Duodenal mucosa (tissue), 2 donors: ENCODE measurements around the gene TMEM255A.
A peak's percentile ranks its signal among the peaks of the same experiment; 100 is the strongest.

ENCODE experiments used
- H3K27ac ChIP-seq: one replicate; pipeline ENCODE4 v1.7.0; 2013; ENCODE audit warnings: low read depth, low read length
- H3K27me3 ChIP-seq, 2 donors: one replicate each; pipeline ENCODE4 v1.7.0; 2013; ENCODE audit warnings: low read length in 2 of 2, control low read depth in 1 of 2; ENCODE audit not compliant: insufficient read depth in 2 of 2, control insufficient read depth in 1 of 2
- H3K36me3 ChIP-seq, 2 donors: one replicate each; pipeline ENCODE4 v1.7.0; 2013; ENCODE audit warnings: low read length in 2 of 2, control low read depth in 1 of 2; ENCODE audit not compliant: insufficient read depth in 2 of 2, control insufficient read depth in 1 of 2
- H3K4me1 ChIP-seq, 2 donors: one replicate each; pipeline ENCODE4 v1.7.0; 2013; ENCODE audit warnings: low read length in 2 of 2, control low read depth in 1 of 2; ENCODE audit not compliant: insufficient read depth in 2 of 2, control insufficient read depth in 1 of 2
- H3K4me3 ChIP-seq, 2 donors: one replicate each; pipeline ENCODE4 v1.7.0; 2013; ENCODE audit warnings: low read length in 2 of 2, low read depth in 1 of 2
- H3K9ac ChIP-seq, 2 donors: one replicate each; pipeline ENCODE4 v1.7.0; 2013; ENCODE audit warnings: low read length in 2 of 2, low read depth in 1 of 2
- H3K9me3 ChIP-seq, 2 donors: one replicate each; pipeline ENCODE4 v1.7.0; 2013; ENCODE audit warnings: low read length in 2 of 2, control low read depth in 1 of 2; ENCODE audit not compliant: control insufficient read depth in 1 of 2

TMEM255A gene

DNA sequence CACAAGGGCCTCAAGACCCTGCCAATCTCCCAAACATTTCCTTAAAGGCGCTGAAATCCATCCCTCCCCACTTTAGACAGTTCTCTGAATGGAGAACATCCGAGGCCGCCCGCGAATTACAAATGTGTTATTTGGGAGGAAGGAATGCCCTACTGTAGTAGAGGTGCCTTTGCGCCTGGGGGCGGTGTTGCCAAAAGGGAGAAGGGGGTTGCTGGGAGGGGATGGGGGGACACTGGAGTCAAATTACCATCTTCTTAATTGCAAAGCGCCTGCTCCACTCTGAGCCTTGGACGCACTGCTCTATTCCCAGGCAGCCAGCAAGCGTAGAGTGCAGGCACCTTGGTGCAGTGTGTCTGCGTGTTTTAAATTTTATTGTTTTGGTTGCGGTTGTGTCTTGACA lies 2.7 kb downstream of the TMEM255A start:
- H3K27me3 ChIP-seq, result peaks cover 23 to 52% of the 10 kb centered on the region in 2 donors
- H3K4me1 ChIP-seq, result peaks cover 0 to 16% of the 10 kb centered on the region in 2 donors
- H3K27ac ChIP-seq, result no peak overlapping the region
- H3K36me3 ChIP-seq, result no peaks in the 10 kb centered on the region
- peak overlapping the region in 1 of 2 donors; percentile 40 for H3K4me3 ChIP-seq
- H3K9ac ChIP-seq, result no peak overlapping the region
- H3K9me3 ChIP-seq, result no peaks in the 10 kb centered on the region

DNA sequence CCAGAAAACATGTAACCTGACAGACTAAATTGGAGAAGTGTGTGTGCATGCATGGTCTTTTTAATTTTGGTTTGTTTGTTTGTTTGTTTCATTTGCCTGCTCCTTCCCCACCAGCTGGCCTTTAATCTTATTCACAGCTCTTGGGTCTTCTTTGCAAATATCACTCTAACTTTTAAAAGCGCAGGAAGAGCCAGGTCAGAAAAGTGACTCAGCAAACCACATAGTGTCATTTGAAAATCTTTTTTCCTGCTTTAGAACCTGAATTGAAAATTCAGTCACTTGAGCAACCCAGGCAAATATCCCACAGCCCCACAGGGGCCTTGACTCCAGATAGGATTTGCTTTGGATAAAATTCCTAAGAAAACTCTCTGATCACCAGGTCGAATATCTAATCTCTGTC lies 4.6 kb downstream of the TMEM255A start:
- Histone ChIP-seq H3K27me3 (peaks cover 18 to 42% of the 10 kb centered on the region in 2 donors), H3K27ac (no peak overlapping the region), H3K4me3 (no peak overlapping the region), H3K36me3 (no peaks in the 10 kb centered on the region), H3K4me1 (peaks cover 0 to 16% of the 10 kb centered on the region in 2 donors), H3K9me3 (no peaks in the 10 kb centered on the region), H3K9ac (no peak overlapping the region)

DNA sequence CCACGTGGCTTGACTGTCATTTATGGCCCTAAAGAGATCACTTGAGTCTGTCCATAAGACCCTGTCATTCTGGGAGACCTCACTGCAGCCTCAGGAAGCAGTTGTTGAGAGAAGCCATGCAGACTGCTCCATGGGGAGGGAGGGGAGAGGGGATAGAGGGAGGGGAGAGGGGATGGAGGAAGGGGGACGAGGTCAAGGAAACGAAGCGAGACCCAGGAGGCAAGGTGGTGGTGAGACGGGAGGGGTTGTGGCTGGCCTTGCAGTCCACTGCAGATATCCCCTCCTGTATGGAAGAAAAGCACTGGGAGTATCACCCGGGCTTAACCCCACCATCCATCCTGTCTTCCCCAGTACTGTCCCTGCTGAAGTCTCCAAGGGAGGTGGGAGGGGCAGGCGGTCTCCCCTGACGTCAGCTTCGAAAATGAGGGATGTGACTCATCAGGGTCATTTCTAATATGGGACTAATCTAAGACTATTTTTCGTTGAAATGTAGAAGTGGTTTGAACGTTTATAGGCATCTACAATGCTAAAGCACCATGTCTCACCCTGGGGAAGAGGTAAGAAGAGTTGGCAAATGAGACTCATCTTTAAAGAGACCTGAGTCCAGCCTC lies 5.6 kb downstream of the TMEM255A start:
- Histone ChIP-seq H3K36me3 (no peaks in the 10 kb centered on the region), H3K9ac (no peak overlapping the region), H3K4me1 (peaks cover 0 to 13% of the 10 kb centered on the region in 2 donors), H3K27ac (no peak overlapping the region), H3K4me3 (no peak overlapping the region), H3K9me3 (no peaks in the 10 kb centered on the region), H3K27me3 (peaks cover 14 to 32% of the 10 kb centered on the region in 2 donors)

DNA sequence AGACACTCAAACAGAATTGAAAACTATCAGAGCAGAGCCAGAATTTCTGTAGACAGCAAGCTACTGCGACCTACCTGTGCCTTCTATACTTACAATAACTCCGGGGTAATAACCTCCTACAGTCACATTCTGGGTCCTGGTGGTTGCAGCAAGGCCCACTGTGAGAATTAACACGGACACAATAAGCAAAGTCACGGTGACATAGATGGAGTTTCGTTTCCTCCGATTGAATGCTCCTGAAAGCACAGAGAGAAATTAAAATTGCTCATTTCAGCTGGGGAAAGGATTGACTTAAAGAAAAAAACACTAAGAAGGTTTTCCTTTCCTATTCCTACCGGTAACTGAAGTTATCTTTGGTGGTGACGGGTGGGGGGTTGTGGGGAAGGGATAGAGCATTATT lies 7.0 kb downstream of the TMEM255A start:
- Histone ChIP-seq H3K4me3 (no peak overlapping the region), H3K27me3 (peaks cover 12 to 20% of the 10 kb centered on the region in 2 donors), H3K9ac (no peak overlapping the region), H3K36me3 (no peaks in the 10 kb centered on the region), H3K4me1 (peaks cover 0 to 2% of the 10 kb centered on the region in 2 donors), H3K27ac (no peak overlapping the region), H3K9me3 (no peaks in the 10 kb centered on the region)

DNA sequence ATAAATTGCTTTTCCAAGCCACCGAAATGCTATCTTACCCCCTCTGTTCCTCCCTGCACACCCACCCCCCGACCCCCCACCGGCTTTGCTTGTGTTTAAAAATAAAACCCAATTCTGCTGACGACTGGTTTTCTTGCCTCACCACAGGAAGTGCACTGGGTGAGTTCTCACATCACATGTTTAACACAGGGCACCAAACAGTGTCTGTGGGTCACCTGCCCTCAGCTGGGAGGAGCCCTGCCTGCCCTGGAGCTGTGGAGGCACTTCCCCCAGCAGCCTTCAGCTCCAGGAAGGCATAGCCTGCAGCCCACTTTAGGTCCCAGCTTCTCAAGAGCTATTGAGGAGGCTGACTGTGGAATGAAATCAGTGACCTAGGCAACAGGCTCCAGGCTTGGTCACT lies 8.8 kb downstream of the TMEM255A start:
- Histone ChIP-seq H3K4me3 (no peak overlapping the region), H3K27me3 (peaks cover 0 to 2% of the 10 kb centered on the region in 2 donors), H3K36me3 (no peaks in the 10 kb centered on the region), H3K9ac (no peak overlapping the region), H3K4me1 (no peaks in the 10 kb centered on the region), H3K9me3 (no peaks in the 10 kb centered on the region), H3K27ac (no peak overlapping the region)

DNA sequence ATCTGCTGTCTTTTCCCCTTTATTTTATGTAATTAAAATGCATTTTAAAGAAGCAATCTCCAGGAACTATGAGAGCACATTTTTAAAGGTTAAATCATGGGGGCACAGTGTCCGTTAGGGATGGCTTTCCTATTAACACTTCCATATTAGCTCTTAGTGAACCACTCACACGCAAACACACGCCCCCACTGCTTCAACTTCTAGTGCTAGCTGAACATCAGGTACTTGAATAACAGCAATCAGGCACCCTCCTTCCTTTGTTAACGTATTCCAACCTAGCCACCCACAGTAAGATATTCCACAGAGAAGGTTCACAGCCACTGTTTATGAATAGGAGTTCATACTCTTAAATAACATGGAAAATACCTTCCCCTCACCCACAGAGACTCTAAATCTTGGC lies 9.3 kb downstream of the TMEM255A start:
- no peaks in the 10 kb centered on the region for H3K27me3 ChIP-seq
- H3K36me3 ChIP-seq, result no peaks in the 10 kb centered on the region
- H3K4me1 ChIP-seq, result no peaks in the 10 kb centered on the region
- H3K9ac ChIP-seq, result no peak overlapping the region
- H3K4me3 ChIP-seq, result no peak overlapping the region
- no peak overlapping the region for H3K27ac ChIP-seq
- no peaks in the 10 kb centered on the region for H3K9me3 ChIP-seq

DNA sequence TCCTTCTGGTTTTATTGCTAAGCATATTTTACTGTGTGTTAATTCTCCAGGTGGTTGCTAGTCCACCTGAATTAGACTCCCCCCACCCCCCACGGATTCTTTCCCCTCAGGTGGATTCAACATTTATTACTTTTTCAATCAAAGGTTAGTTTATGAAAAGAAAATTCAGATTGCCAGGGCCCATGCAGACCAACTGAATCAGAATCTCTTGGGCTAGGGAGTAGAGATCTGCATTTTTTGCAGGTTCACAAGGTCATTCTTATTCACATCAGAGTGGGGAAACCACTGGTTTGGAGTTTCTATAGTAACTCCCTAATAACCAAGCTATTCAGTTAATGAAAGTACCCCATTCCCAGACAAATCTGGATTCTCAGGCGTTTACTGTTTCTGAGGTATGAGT lies 9.8 kb downstream of the TMEM255A start:
- no peak overlapping the region for H3K27ac ChIP-seq
- no peaks in the 10 kb centered on the region for H3K36me3 ChIP-seq
- no peaks in the 10 kb centered on the region for H3K9me3 ChIP-seq
- no peak overlapping the region for H3K9ac ChIP-seq
- no peak overlapping the region for H3K4me3 ChIP-seq
- no peaks in the 10 kb centered on the region for H3K27me3 ChIP-seq
- H3K4me1 ChIP-seq, result no peaks in the 10 kb centered on the region

DNA sequence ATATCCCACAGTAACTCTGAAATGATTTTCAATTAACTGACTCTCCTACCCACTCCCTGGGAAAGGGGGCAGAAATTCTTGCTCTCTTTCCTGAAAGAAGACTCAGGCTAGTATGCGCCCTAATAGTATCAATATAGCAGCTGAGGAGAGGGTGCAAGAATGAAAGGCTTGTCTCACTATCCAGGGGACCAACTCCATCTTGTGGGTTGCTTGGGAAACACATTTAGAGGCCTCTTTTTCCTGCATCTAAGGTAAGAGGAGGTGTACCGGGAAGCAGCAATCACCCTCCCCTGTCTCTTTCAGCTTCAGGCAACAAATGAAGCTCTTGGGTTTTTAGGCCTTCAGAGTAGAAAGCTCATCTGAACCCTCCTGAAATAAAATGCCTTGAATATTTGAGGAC lies 11.3 kb downstream of the TMEM255A start:
- Histone ChIP-seq H3K9me3 (no peaks in the 10 kb centered on the region), H3K27me3 (no peaks in the 10 kb centered on the region), H3K27ac (no peak overlapping the region), H3K9ac (no peak overlapping the region), H3K36me3 (no peaks in the 10 kb centered on the region), H3K4me1 (no peaks in the 10 kb centered on the region), H3K4me3 (no peak overlapping the region)

DNA sequence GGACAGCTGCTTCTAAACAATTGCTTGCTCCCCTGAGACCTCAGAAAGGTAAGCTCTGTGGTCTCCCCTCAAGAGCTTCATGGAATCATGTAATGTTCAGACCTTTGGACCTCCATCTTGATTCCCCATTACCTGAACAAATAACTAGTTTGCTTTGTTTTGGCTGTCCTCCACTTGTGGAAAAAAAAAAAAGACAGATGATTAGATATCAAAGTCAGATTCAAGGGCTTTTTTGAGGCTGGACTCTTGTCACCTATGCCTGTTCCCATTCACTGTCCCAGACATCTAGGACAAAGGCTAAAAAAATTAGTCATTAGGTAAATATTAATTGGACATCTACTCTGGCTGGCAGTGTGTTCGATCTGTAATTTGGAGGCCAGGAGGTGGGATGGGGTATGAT lies 13.3 kb downstream of the TMEM255A start:
- Histone ChIP-seq H3K27me3 (no peaks in the 10 kb centered on the region), H3K9me3 (no peaks in the 10 kb centered on the region), H3K4me3 (no peak overlapping the region)

DNA sequence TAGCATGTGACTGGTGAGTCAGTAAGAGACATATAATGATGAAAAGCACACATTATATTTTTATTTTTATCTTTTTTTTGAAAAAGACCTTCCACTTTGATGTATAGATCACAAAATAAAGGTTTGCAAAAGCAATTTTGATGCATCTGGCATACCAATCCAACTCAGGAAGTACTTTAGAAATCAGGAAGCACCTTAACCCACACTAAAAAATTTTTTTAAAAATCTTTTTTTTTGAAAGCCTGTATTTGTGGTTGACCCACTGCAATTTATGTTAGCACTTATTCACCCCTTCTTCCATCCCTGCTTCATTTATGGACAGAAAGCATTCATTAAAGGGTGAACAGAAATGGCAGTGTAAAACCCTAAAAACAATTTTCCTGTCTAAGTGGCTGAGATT lies 16.6 kb downstream of the TMEM255A start:
- H3K27ac ChIP-seq, result no peak overlapping the region
- no peaks in the 10 kb centered on the region for H3K4me1 ChIP-seq
- H3K9ac ChIP-seq, result no peak overlapping the region
- H3K27me3 ChIP-seq, result no peaks in the 10 kb centered on the region
- H3K36me3 ChIP-seq, result no peaks in the 10 kb centered on the region
- no peak overlapping the region for H3K4me3 ChIP-seq
- no peaks in the 10 kb centered on the region for H3K9me3 ChIP-seq

More for the DNA sequence above, 13.3 kb downstream of the TMEM255A start:
- Histone ChIP-seq H3K27ac (no peak overlapping the region), H3K4me1 (no peaks in the 10 kb centered on the region), H3K36me3 (no peaks in the 10 kb centered on the region), H3K9ac (no peak overlapping the region)

DNA sequence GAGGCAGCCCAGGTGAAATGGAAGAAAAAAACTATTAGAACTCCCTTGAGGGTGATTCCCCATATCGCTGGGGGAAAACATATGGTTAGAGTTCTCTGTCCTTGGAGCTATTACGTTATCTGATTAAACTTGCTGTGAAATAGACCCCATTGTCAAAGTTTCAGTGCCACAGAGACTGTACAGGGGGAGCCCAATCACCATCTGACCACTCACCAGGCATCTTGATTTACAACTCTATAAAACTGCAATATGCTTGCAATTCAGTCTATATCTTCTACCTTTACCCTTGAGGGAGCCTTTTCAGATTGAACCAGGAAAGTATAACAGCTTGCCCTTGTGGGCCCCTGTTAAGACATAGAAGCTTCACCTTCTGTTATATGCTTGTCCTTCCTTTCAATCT lies 18.2 kb downstream of the TMEM255A start:
- Histone ChIP-seq H3K9ac (no peak overlapping the region), H3K9me3 (no peaks in the 10 kb centered on the region), H3K36me3 (no peaks in the 10 kb centered on the region), H3K4me3 (no peak overlapping the region), H3K27ac (no peak overlapping the region), H3K4me1 (no peaks in the 10 kb centered on the region), H3K27me3 (no peaks in the 10 kb centered on the region)
